ENCODE results near the gene CCDC102B.

DNA sequence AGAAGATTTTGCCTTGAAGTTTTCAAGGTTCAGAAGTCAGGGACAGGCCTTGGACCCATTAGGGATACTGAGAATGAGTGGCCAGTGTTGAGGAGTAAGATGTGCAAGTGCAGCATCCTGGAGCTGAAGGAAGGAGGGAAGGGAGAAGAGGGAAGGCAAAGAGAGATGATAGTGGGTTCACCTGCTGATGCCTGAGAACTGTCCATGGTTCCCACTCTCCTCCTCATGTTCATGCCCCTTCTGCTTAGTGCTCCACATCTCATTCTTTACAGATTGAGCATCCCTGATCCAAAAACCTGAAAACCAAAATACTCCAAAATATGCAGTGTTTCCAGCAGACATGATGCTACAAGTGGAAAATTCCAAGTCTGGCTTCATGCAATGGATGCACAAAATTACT, 137.8 kb downstream of the CCDC102B start:
- no peak for TF ChIP-seq CTCF (IDR thresholded peaks at IDR 0.05; ENCODE audit: insufficient read depth, low read length)
- no peak for TF ChIP-seq POLR2AphosphoS5 (IDR thresholded peaks at IDR 0.05; ENCODE audit: low read depth)
- TF ChIP-seq SPI1 (IDR thresholded peaks at IDR 0.05; ENCODE audit: borderline replicate concordance, low read depth) = no peak
- peak; percentile 79 for TF ChIP-seq REST (IDR thresholded peaks at IDR 0.05; ENCODE audit: insufficient replicate concordance, low read depth)
- TF ChIP-seq GABPA (IDR thresholded peaks at IDR 0.05; ENCODE audit: low read depth) = no peak
